PC-3 (cell line): ENCODE data around the gene ACTL7A.

Source experiments
- CTCF ChIP-seq: fragments of 300-600 bp; sonication (generic); conservative IDR thresholded peaks from 2 replicates; pipeline ENCODE4 v1.5.1; 2017; ENCODE audit warnings: antibody characterized with exemption, low read depth, mild to moderate bottlenecking, low read length
- EZH2 ChIP-seq: fragments of 300-600 bp; sonication (generic); IDR thresholded peaks from one replicate; pipeline ENCODE4 v1.6.1; 2017; ENCODE audit warnings: antibody characterized with exemption, mild to moderate bottlenecking, low read length; ENCODE audit not compliant: unreplicated experiment

GRCh38 chr9:108883085-108883484 lies 21.0 kb downstream of the ACTL7A start:
- TF ChIP-seq CTCF (no peak), EZH2 (no peak)
